Right hindlimb (tissue), 1 donor: ENCODE data around the gene THSD4.
A peak's percentile ranks its signal among the peaks of the same experiment; 100 is the strongest.

ENCODE experiments used
- DNase-seq: peaks from one replicate; pipeline ENCODE4 v3.0.0-alpha.2; 2018

THSD4 gene

GRCh38 chr15:71565631-71566160 is 450.4 kb downstream of the THSD4 start:
- no peak for DNase-seq

GRCh38 chr15:71566226-71566625 is 451.0 kb downstream of the THSD4 start:
- DNase-seq: no peak

- no peak for DNase-seq
Measured at GRCh38 chr15:71567173-71567572, 451.9 kb downstream of the THSD4 start.

GRCh38 chr15:71568227-71568626 is 453.0 kb downstream of the THSD4 start:
- no peak for DNase-seq

- no peak for DNase-seq
Measured at GRCh38 chr15:71570736-71571135, 455.5 kb downstream of the THSD4 start.

GRCh38 chr15:71571641-71572040 is 456.4 kb downstream of the THSD4 start:
- DNase-seq: no peak

GRCh38 chr15:71572452-71573053 is 457.3 kb downstream of the THSD4 start:
- DNase-seq: no peak

GRCh38 chr15:71573599-71573998 is 458.3 kb downstream of the THSD4 start:
- no peak for DNase-seq

- no peak for DNase-seq
Measured at GRCh38 chr15:71575474-71576045, 460.3 kb downstream of the THSD4 start.

- DNase-seq: no peak
Measured at GRCh38 chr15:71577071-71577470, 461.8 kb downstream of the THSD4 start.

GRCh38 chr15:71581398-71581930 is 466.2 kb downstream of the THSD4 start:
- no peak for DNase-seq

- no peak for DNase-seq
Measured at GRCh38 chr15:71585159-71585558, 469.9 kb downstream of the THSD4 start.

- DNase-seq: no peak
Measured at GRCh38 chr15:71586463-71586862, 471.2 kb downstream of the THSD4 start.

- no peak for DNase-seq
Measured at GRCh38 chr15:71588746-71589145, 473.5 kb downstream of the THSD4 start.

- no peak for DNase-seq
Measured at GRCh38 chr15:71591057-71591456, 475.8 kb downstream of the THSD4 start.

- no peak for DNase-seq
Measured at GRCh38 chr15:71592203-71592602, 476.9 kb downstream of the THSD4 start.

GRCh38 chr15:71595846-71596553 is 480.7 kb downstream of the THSD4 start:
- no peak for DNase-seq

- peak; percentile 71 for DNase-seq
Measured at GRCh38 chr15:71596672-71597071, 481.4 kb downstream of the THSD4 start.

- DNase-seq: no peak
Measured at GRCh38 chr15:71597126-71597525, 481.9 kb downstream of the THSD4 start.

GRCh38 chr15:71597637-71598036 is 482.4 kb downstream of the THSD4 start:
- DNase-seq: no peak

GRCh38 chr15:71598741-71599140 is 483.5 kb downstream of the THSD4 start:
- DNase-seq: no peak

GRCh38 chr15:71599418-71600151 is 484.3 kb downstream of the THSD4 start:
- DNase-seq: peak; percentile 41

- no peak for DNase-seq
Measured at GRCh38 chr15:71600237-71600636, 485.0 kb downstream of the THSD4 start.
